GM21717 (cell line): ENCODE results near the gene ACBD6.
"Not testable (repeated sequence)": the region's sequence is repeated elsewhere in the genome, so short reads cannot be mapped to it uniquely, and the experiment has no call there.

ENCODE experiments used
- ATAC-seq: cut with Tn5 transposase; IDR thresholded peaks from one replicate; pipeline ENCODE4 v1.9.1; 2021; ENCODE audit warnings: mild to moderate bottlenecking, moderate library complexity; ENCODE audit not compliant: unreplicated experiment

Gene ACBD6

DNA sequence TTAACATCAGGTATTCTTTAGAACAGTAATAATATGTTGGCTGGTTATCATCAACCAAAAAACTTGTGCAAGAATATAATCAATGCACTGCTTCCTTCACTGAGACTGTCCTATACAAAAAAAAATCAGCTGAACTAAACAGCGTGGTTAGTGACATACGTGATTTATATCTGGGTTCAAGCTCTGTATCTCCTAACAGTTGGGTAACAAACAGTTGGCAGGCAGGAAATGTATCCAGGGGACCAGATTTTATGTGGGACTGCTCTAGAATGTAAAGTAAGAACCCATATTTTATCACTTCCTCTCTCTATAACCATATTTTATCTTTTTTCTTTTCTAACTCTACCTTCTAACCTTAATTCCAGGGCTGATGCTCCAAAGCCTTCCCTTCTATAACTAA lies 8.0 kb downstream of the ACBD6 start:
- no peak for ATAC-seq

DNA sequence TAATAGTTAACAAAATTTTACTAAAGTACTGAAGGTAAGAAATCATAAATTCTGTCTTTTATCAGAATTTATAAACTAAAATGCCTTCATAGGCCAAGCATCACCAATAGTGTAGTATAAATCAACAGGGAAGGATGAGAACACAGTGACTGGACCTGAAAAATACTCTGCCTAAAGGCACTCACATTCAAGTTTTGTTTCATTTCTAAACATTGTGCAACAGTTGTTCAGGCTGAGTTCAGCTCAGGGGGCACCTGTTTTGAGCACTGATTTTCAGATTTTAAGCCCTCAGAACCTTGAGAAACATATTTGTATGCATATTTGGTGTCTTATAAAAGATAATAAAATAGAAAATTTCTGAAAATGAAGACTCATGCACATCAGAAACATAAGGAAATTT lies 12.4 kb downstream of the ACBD6 start:
- no peak for ATAC-seq

DNA sequence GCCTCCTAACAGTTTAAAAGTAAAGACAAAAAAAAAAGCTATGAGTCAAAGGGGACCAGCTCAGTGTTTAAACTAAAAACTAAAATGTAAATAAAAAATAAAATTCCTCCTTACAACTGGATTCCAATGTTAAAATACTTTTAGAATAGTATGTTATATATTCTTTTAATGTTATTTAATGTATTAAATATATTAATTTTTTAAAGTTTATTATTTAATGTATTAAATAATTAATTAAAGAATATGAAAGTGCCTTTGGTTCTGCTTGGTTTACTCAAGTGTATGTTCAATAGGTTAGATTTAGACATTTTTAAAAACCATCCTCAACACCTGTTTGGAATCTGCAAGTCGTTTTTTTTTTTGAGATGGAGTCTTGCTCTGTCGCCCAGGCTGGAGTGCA lies 13.1 kb downstream of the ACBD6 start:
- no peak for ATAC-seq

DNA sequence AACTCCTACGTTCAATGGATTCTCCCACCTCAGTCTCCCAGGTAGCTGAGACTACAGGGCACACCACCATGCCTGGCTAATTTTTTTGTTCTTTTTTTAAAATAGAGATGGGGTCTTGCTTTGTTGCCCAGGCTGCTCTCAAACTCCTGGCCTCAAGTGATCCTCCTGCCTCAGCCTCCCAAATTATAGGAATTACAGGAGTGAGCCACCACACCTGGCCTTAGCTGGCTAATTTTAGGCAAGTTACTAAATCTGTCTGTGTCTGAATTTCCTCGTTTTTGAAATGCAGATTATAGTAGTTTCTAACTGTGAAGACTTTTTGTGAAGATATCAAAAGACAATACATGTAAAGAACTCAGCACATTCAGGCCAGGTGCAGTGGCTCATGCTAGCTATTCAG lies 13.7 kb downstream of the ACBD6 start:
- no peak for ATAC-seq

DNA sequence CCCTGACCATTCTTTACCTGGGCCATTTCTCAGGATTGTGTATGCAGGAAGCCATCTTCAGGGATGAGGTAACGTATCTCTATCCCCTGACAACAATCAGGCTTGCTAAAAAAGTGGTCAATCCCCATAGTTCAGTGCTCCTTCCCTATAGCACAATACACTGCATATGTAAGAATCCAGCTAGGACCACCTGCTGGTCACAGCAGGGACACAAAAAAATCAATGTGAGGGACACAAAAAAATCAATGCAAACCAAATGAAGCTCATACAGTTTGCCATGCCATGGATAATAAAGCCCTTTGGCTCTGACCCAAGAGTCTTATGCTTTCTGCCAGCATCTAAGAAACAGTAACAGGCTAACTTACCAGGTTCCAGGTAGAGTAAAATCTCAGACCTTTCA lies 16.3 kb downstream of the ACBD6 start:
- no peak for ATAC-seq

DNA sequence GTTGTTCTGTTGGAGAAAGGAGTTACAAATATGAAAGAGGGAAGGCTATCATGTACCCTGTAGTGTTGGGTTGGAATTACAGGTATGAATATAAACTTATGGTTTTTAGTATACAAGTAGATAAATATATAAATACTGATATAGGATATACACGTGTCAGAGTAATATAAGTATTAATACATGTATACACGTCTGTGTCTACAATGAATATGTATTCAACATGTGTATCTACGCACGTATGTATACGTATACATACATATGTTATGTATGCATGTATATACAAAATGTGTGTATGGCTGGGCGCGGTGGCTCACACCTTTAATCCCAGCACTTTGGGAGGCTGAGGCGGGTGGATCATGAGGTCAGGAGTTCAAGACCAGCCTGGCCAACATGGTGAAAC lies 17.9 kb downstream of the ACBD6 start:
- ATAC-seq = no peak

DNA sequence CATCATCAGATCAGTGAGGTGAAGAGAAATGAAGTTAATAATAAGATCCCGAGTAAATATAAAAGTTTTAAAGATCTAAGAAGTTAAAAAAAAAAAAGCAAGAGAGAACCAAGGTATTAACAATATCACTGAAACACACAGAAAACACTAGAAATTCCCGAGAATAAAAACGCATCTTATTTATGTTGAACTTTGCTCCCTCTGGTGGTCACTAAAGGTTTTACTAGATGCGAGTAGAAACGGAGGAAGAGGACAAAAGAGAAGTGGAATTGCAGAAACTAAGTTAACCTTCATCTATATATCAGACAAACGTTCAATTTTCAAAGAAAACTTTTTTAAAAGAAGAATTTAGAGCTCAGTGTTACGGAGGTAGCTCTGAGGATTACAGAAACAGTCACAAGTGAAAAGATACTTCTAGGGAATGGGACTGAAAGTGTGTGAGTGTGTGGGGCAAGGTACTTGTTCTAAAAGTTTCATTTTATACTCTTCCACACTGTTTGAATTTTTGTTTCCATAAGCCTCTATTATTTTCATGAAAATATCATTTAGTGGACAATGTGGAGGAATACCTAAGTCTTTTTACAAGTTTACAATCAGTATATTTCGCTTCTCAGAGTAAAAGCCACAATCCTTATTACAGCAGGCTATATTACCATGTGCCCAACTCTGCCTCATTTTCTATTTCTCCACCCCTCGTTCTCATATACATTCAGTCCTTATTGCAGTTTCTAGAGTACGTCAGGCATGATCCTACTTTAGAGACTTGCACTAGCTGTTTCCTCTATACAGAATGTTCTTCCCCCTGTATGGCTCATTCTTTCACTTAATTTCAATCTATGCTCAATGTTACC lies 19.7 kb downstream of the ACBD6 start:
- ATAC-seq = peak; percentile 51

DNA sequence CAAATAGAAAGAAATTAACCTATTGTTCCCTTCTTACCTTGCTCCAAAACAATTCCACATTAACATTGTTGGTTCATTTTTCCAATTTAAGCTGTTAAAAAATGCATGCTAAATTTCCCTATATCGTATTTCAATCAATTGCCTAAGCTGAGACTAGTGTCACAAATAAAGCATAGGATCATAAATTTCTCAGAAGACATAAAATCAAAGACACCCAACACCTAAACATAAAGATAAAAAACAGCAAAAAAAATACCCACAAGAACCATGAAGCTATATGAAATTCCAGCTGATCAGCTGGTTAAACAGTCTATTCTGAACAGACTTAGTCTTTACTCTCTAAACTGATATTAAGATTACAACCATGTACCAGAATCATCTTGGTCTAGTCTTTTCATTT lies 32.3 kb downstream of the ACBD6 start:
- no peak for ATAC-seq

DNA sequence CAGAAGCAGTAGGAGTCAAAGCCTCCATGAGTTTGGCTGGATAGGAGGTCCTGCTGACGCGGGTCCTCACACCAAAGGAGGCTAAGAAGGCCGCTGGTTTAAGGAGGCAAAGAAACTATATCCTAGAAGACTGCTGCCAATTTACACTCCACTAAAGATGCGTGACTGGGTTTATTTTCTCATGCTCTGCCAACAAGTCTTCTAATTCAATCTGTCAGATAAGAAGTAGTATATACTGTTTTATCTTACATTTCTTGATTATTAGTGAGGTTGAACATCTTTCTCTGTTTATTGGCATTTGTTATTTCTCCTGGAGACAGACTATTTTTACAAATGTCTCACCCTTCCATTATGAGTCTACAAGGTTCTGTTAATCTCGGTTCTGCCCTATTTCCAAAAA lies 34.1 kb downstream of the ACBD6 start:
- ATAC-seq = no peak

DNA sequence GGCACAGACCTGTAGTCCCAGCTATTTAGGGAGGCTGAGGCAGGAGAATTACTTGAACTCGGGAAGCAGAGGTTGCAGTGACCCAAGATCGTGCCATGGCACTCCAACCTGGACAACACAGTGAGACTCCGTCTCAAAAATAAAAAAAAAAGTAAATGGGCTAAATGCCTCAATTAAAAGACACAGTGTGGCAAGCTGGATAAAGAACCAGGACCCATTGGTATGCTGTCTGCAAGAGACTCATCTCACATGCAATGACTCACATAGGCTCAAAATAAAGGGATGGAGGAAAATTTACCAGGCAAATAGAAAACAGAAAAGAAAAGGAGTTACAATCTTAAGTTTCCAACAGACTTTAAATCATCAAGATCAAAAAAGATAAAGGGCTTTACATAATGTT lies 40.3 kb downstream of the ACBD6 start:
- no peak for ATAC-seq

DNA sequence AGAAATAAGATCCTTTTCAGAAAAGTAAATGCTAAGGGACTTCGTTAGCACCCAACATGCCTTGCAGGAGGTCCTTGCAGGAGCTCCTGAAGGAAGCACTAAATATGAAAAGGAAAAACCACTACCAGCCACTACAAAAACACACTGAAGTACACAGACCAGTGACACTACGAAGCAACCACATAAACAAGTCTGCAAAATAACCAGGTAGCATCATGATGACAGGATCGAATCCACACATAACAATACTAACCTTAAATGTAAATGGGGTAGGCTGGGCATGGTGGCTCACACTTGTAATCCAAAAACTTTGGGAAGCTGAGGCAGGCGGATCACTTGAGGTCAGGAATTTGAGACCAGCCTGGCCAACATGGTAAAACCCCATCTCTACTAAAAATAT lies 40.7 kb downstream of the ACBD6 start:
- not testable (repeated sequence) for ATAC-seq

DNA sequence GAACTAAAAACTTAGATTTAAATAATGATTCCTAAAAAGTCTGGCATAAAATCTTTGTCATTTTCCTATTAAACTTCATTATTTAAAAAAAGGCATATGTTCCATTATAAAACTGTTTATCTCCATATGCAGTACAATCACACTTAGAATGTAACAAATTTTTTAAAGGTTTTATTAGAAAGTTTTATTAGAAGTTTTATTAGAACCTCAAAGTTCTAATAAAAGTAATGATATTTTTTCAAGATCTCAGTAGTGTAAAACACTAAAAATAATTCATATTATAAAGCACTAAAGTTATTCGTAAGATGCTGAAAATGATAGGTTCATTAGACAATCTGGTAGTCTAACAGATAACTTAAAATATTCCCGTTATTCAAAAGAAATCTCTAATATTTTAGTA lies 43.6 kb downstream of the ACBD6 start:
- no peak for ATAC-seq

DNA sequence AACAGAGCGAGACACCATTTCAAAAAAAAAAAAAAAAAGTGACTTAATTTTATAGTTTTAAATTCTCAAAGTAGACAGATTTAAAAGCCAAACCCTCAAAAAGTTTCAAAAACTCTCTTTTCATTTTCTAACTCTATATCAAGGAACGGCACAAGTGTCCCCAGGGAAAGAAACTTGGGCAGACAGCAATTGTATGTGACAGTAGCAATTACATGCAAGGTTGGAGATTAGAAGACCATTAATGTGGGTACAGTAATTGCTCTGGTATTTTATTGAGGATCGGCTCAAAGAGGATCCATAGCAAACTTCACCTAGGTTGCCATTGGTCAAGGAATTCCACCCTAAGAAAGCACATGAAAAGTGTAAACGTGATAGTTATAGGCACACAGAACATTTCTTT lies 46.2 kb downstream of the ACBD6 start:
- no peak for ATAC-seq

DNA sequence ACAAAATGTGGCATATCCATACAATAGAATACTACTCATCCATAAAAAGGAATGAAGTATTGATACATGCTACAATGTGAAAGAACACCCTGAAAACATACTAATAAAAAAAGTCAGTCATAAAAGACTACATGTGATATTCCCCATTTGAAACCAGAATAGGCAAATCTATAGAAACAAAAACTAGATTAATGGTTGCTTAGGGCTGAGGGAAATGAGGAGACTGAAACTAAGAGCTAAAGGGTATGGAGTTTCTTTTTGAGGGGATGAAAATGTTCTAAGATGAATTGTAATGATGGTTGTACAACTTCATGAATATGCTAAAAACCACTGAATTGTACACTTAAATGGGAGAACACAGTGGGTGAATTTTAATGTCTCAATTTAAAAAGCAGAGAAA lies 50.9 kb downstream of the ACBD6 start:
- no peak for ATAC-seq

DNA sequence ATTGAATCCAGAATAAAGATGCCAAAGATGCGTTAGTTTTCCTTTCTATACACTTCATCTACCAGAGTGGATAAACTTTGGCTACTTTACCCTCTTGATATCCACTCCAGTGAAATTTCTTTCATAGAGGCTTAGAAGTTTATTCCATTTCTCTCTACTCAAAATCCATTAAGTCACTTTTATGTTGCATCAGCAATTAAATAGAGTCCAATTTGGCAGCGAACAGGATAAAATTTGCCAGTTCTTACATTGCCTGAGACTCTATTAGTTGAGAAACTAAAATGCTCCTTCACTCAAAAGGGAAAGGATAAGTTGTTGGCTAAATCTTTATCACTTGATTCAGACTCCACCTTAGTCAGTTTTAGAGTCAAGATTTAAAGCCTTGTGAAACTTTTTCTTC lies 57.9 kb downstream of the ACBD6 start:
- no peak for ATAC-seq

DNA sequence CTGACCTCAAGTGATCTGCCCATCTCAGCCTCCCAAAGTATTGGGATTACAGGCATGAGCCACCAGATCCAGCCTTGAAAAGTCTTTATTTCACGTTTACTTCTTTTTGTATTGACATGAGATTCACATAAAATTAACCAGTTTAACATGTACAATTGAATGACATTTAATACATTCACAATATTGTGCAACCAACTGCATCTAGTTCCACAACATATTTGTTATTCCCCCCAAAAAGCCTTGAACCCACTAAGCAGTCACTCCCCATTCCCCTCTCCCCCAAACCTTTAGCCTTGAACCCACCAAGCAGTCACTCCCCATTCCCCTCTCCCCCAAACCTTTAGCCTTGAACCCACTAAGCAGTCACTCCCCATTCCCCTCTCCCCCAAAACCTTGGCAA lies 62.0 kb downstream of the ACBD6 start:
- no peak for ATAC-seq

DNA sequence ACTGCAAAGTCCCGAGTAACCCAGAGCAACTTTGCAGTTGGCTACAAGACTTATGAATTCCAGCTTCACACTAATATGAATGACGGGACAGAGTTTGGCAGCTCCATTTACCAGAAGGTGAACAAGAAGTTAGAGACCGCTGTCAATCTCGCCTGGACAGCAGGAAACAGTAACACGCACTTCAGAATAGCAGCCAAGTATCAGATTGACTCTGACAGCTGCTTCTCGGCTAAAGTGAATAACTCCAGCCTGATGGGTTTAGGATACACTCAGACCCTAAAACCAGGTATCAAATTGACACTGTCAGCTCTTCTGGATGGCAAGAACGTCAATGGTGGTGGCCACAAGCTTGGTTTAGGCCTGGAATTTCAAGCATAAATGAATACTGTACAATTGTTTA lies 66.8 kb downstream of the ACBD6 start:
- ATAC-seq = no peak

DNA sequence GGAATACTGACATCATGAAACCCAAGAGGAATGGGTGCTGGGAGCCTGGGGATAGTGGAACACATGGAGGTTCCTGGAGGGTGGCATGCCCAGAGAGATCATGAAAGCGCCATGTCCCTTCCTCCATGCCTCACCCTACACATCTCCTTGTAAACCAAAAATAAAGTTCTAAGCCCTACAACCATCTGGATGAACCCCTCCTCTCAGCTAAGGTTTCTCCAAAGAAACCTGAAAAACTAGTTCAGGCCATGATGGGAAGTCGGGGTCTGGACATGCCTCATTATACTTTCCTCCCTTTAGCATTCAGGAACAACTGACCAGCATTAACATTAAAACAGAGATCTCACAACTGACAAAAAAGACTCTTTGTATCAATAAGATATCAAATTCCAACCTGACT lies 68.5 kb downstream of the ACBD6 start:
- no peak for ATAC-seq

DNA sequence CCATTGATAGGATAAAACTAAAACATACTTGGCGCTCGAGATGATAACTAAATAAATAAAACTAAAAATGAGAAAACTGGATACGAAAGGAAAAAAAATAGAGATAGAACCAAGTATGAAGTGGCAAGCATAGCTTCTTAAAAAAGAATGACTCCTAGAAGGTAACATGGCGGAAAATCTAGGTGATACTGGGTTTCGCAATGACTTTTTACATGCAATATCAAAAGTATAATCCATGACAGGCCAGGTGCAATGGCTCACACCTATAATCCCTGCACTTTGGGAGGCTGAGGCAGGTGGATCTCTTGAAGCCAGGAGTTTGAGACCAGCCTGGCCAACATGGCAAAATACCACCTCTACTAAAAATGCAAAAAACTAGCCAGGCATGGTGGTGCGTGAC lies 70.7 kb downstream of the ACBD6 start:
- no peak for ATAC-seq

DNA sequence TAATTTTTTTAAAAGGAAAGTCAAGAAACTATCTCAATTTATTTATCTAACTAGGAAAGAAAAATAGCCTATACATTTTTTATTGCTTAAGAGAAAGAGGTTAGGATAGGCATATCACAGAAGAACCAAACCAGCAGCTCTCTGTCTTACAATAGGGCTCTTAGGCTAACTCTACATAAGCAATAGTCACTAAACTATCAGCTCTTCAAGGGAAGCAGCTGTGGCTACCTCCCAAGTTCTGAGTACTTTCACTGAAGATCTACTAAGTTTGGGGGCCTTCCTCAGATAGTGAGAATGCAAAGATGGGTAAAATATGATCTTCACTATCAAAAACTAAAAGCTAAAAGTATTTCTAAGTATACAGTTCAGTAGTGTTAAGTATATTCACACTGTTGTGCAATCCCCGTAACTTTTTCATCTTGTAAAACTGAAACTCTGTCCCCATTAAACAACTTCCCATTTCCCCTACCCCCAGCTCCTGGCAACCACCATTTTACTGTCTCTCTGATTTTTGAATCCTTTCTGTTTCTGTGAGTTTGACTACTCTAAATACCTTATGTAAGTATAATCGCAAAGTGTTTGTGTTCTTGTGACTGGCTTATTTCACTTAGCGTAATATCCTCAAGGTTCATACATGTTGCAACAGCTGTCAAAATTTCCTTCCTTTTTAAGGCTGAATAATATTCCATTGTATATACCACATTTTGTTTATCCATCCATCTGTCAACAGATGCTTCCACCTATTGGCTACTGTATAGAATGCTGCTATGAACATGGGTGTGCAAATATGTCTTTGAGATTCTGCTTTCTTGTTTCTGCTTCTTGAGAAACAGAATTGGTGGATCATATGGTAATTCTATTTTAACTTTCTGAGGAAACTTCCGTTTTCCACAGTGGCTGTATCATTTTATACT lies 73.3 kb downstream of the ACBD6 start:
- no peak for ATAC-seq

DNA sequence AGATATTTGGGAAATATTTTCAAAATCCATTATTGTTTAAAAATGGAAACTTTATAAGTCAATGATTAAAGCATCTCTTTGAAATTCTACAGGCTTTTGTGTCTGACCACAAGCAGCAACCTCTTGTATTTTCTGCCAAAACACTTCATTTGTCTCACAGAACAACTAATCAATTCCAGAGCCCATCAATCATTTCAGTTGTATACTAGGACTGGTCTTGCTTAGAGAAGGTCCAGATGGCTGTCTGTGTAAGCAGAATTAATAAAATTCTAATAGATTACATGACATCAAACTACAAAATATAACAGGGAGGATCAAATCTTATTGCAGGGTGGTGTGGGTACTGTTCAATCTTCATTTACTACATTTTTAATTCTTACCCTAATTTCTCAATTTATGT lies 76.4 kb downstream of the ACBD6 start:
- no peak for ATAC-seq

DNA sequence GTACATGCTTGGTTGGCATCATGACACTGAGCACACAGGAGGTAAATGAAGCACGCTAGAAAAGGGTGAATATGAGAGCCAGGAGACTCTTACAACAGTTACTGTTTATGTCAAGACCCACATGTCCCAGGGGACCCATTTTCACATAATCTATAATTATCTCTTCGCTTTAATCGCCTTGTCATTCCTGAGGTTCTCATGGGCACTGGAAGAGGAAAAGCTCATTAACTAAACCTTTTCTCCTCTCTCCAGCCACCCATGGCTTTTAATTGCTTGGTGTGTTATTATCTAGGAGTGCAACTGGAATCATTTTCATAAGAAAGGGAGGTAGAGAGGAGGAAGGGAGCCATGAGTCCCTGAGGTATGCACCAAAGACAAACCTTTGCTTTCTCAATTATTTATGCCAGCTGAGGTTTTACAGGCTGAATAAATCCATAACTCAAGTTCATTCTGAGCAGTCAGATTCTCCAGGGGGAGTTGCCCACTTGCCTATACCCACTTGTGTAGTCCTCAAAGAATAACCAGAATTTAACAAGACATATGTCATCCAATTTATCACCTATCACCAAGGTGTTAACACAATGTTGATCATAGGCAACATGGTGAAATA lies 77.4 kb downstream of the ACBD6 start:
- ATAC-seq = no peak
